Cardiac muscle cell (in vitro differentiated cells and primary cell): Measurements from ENCODE around the gene SLC25A25. TPM values are rescaled to one million over a fixed set of nuclear protein-coding genes. Genes with fewer than 3 reads are reported as not detected.
"Not testable (repeated sequence)": the region's sequence is repeated elsewhere in the genome, so short reads cannot be mapped to it uniquely, and the experiment has no call there.

Experiments used
- DNase-seq, 2 donors: peaks; one replicate each; pipeline versions ENCODE4 v3.0.0 to v3.0.0-alpha.2; 2010 to 2017; ENCODE audit warnings: low read depth in 1 of 2, low spot score in 1 of 2
- H3K27ac ChIP-seq: fragments of 200-600 bp; sonication (generic); 2 replicates; pipeline ENCODE4 v1.5.1; 2016
- H3K27me3 ChIP-seq: fragments of 200-600 bp; sonication (generic); 2 replicates; pipeline ENCODE4 v1.6.0; 2016; ENCODE audit warnings: control low read depth
- H3K36me3 ChIP-seq: fragments of 200-600 bp; sonication (generic); 2 replicates; pipeline ENCODE4 v1.5.1; 2016; ENCODE audit warnings: control low read depth
- H3K4me1 ChIP-seq: fragments of 200-600 bp; sonication (generic); 2 replicates; pipeline ENCODE4 v1.8.1; 2017; ENCODE audit warnings: low read depth, mild to moderate bottlenecking, mixed run types
- H3K4me3 ChIP-seq: fragments of 200-600 bp; sonication (generic); 2 replicates; pipeline ENCODE4 v1.5.1; 2016; ENCODE audit warnings: mild to moderate bottlenecking
- H3K9me3 ChIP-seq: fragments of 200-600 bp; sonication (generic); 2 replicates; pipeline ENCODE4 v1.5.1; 2017; ENCODE audit warnings: low read depth, mild to moderate bottlenecking, control low read depth
- CTCF ChIP-seq: IDR thresholded peaks from 2 replicates; pipeline ENCODE4 v1.5.1; 2012; ENCODE audit warnings: low read depth, mild to moderate bottlenecking, low read length
- polyA plus RNA-seq: library from polyadenylated mRNA; unstranded; fragments of >200 nt; fragmentation: Nextera tagmentation; extraction: Ambion mirVana; gene quantifications from 2 replicates; pipeline ENCODE4 v1.2.1, GENCODE V29; 2016
- total RNA-seq: library from RNA; depleted of rRNA; stranded (reverse); fragments of >200 nt; gene quantifications from 2 replicates; pipeline ENCODE4 v1.2.3, GENCODE V29; 2016

The SLC25A25 gene
- total and polyA plus RNA-seq, 2 experiments from 2014 or later, result 9.1 to 15.8 TPM

DNA sequence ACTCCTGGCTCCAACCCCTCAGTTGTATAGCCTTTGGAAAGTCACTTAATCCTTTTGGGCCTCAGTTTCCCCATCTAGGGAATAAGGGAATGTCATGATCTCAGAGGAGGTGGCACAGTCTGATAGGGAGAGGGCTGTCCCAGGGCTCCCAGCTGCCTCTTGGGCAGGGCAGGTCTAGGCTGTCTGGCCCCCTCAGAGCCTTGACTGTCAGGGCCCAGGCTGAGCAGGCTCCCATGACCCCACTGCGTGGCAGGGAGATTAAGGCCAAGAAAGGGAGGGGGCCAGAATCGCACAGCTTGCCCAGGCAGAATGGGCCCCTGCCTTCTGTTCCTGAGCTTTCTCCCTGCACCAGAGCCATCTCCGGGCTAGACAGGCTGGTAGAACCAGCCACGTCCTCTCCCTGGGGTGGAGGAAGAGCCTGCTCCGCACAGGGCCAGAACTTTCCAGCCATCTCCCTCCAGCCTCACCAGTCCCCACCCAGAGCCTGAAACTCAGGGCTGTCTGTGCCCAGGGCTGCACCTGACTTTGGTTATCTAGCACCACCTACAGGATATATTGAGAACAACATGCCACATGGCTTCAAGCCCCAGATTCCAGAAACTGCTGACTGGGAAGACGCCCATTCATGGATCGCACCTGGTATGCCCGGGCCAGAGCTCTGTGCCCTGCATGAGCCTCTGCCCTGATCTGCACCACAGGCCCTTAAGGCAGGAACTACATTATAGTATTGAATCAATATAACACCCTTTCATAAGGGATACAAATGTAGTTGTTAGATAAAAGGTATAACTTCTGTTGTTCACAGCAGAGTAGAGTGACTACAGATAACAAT is 33.0 kb upstream of the SLC25A25 start:
- peak; percentile 89 for DNase-seq
- TF ChIP-seq CTCF, result peak; percentile 74
- H3K4me1 ChIP-seq, result no peaks in the 10 kb centered on the region
- H3K9me3 ChIP-seq, result no peaks in the 10 kb centered on the region
- H3K4me3 ChIP-seq, result no peak overlapping the region
- H3K27me3 ChIP-seq, result no peaks in the 10 kb centered on the region
- H3K36me3 ChIP-seq, result no peaks in the 10 kb centered on the region
- H3K27ac ChIP-seq, result no peak overlapping the region

- not testable (repeated sequence) for H3K36me3 ChIP-seq, DNase-seq, H3K4me1 ChIP-seq, H3K4me3 ChIP-seq, H3K27ac ChIP-seq, H3K9me3 ChIP-seq, H3K27me3 ChIP-seq
Measured at GRCh38 chr9:128036522-128036921, 31.5 kb upstream of the SLC25A25 start.

DNA sequence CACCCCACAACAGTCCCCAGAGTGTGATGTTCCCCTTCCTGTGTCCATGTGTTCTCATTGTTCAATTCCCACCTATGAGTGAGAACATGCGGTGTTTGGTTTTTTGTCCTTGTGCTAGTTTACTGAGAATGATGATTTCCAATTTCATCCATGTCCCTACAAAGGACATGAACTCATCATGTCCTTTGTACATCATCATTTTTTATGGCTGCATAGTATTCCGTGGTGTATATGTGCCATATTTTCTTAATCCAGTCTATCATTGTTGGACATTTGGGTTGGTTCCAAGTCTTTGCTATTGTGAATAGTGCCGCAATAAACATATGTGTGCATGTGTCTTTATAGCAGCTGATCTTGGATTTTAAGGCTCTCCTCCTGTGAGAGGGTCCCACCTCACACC is 27.2 kb upstream of the SLC25A25 start:
- H3K27me3 ChIP-seq, H3K4me3 ChIP-seq, H3K36me3 ChIP-seq, H3K27ac ChIP-seq, DNase-seq, H3K4me1 ChIP-seq, H3K9me3 ChIP-seq: not testable (repeated sequence)

DNA sequence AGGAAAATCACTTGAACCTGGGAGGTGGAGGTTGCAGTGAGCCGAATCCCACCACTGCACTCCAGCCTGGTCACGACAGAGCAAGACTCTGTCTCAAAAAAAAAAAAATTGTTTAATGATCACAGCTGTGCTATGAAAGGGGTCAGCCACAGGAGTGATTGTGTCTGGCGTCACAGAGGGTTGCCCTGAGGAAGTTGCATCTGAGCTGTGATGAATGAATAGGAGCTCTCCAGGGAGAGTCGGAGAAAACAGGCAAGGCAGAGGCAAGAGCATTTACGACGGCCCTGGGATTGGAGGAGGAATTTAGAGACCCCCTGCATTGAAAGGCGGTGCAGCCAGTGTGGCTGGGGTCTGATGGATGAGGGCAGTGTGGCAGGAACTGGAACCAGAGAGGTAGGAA is 26.0 kb upstream of the SLC25A25 start:
- no peak overlapping the region for H3K4me3 ChIP-seq
- TF ChIP-seq CTCF, result no peak
- H3K4me1 ChIP-seq, result peaks cover 6% of the 10 kb centered on the region
- H3K27me3 ChIP-seq, result no peaks in the 10 kb centered on the region
- DNase-seq, result no peak
- H3K36me3 ChIP-seq, result no peaks in the 10 kb centered on the region
- H3K27ac ChIP-seq, result no peak overlapping the region
- no peaks in the 10 kb centered on the region for H3K9me3 ChIP-seq

- H3K27me3 ChIP-seq, result no peaks in the 10 kb centered on the region
- H3K27ac ChIP-seq, result peak overlapping the region; percentile 52
- DNase-seq, result peak in 1 of 2 donors; percentile 32
- no peak for TF ChIP-seq CTCF
- H3K9me3 ChIP-seq, result no peaks in the 10 kb centered on the region
- H3K4me1 ChIP-seq, result peaks cover 6% of the 10 kb centered on the region
- no peak overlapping the region for H3K4me3 ChIP-seq
- H3K36me3 ChIP-seq, result no peaks in the 10 kb centered on the region
Measured at GRCh38 chr9:128043467-128043868, 24.6 kb upstream of the SLC25A25 start.

DNA sequence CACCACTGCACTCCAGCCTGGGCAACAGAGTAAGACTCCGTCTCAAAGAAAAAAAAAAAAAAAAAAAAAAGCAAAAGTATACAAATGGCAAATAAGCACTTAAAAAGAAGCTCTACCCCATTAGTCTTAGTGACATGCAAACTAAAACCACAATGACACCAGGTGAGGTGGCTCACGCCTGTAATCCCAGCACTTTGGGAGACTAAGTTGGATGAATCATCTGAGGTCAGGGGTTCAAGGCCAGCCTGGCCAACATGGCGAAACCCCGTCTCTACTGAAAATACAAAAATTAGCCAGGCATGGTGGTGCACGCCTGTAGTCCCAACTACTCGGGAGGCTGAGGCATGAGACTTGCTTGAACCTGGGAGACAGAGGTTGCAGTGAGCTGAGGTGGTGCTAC is 22.6 kb upstream of the SLC25A25 start:
- H3K9me3 ChIP-seq, H3K27ac ChIP-seq, H3K36me3 ChIP-seq, H3K27me3 ChIP-seq, H3K4me3 ChIP-seq, DNase-seq: not testable (repeated sequence)
- peaks cover 11% of the 10 kb centered on the region for H3K4me1 ChIP-seq

DNA sequence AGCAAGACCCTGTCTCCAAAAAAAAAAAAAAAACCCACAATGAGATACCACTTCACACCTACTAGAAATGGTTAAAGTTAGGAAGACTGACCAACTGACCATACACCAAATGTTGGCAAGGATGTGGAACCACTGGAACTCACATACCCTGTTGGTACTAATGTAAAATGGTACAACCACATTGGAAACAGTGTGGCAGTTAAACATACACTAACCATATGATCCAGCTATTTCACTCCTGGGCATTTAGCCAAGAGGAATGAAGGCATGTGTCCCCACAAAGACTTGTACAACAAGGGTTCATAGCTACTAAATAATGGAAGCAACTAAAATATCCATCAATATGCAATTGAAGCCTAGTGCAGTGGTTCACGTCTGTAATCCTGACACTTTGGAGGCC is 22.2 kb upstream of the SLC25A25 start:
- no peak for TF ChIP-seq CTCF
- Histone ChIP-seq H3K36me3 (no peaks in the 10 kb centered on the region), H3K27ac (no peak overlapping the region), H3K9me3 (no peaks in the 10 kb centered on the region), H3K27me3 (no peaks in the 10 kb centered on the region), H3K4me1 (peaks cover 11% of the 10 kb centered on the region), H3K4me3 (no peak overlapping the region)
- DNase-seq, result no peak
